ENCODE measurements around the gene RAET1G. TPM values are rescaled to one million over a fixed set of nuclear protein-coding genes. Genes with fewer than 3 reads are reported as not detected.

RAET1G gene
- total and polyA plus RNA-seq, 12 donors: 0.22 to 40.7 (median 11.6) TPM

DNA sequence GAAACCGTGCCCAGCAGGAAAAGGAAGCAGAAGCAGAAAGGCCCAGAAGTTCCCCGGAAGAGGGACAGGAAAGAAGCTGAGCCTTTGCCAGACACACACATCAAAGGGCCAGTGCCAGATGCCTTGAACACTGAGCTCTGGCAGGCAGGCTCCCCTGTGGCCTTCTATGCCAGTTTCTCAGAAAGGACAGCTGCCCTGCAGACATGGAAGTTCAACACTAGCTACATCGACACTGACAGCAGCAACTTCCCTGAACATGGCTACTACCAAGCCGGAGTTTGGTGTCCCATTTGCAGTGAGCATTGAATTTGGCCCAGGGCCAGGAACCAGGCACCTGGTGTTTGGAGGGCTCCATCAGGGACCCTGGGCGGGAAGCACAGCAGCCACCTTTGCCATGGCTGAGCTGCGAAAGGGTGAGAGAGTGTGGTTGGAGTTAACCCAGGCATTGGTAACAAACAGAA, 17.0 kb downstream of the RAET1G start:
- peak in 5 of 7 donors; percentile 27 to 73 (median 48) for DNase-seq
- no peaks in the 10 kb centered on the region for H3K4me1 ChIP-seq (replicated peaks in 1 of 2)
- TF ChIP-seq POLR2A (IDR thresholded peaks at IDR 0.05): no peak
- TF ChIP-seq, protein P1, sequence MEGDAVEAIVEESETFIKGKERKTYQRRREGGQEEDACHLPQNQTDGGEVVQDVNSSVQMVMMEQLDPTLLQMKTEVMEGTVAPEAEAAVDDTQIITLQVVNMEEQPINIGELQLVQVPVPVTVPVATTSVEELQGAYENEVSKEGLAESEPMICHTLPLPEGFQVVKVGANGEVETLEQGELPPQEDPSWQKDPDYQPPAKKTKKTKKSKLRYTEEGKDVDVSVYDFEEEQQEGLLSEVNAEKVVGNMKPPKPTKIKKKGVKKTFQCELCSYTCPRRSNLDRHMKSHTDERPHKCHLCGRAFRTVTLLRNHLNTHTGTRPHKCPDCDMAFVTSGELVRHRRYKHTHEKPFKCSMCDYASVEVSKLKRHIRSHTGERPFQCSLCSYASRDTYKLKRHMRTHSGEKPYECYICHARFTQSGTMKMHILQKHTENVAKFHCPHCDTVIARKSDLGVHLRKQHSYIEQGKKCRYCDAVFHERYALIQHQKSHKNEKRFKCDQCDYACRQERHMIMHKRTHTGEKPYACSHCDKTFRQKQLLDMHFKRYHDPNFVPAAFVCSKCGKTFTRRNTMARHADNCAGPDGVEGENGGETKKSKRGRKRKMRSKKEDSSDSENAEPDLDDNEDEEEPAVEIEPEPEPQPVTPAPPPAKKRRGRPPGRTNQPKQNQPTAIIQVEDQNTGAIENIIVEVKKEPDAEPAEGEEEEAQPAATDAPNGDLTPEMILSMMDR (IDR thresholded peaks at IDR 0.05): no peak
- no peaks in the 10 kb centered on the region for H3K36me3 ChIP-seq (replicated peaks in 1 of 2)
- no peak overlapping the region for H3K4me3 ChIP-seq
- intact Hi-C loops (cut with DNase I): no loop called here
- H3K27ac ChIP-seq: no peak overlapping the region
- no peaks in the 10 kb centered on the region for H3K27me3 ChIP-seq
- H3K9me3 ChIP-seq (replicated peaks in 1 of 3): no peaks in the 10 kb centered on the region
- WGBS, 4 donors: 55 to 65% (median 60%) methylated on average over 5 to 6 of the region's 6 CpGs

DNA sequence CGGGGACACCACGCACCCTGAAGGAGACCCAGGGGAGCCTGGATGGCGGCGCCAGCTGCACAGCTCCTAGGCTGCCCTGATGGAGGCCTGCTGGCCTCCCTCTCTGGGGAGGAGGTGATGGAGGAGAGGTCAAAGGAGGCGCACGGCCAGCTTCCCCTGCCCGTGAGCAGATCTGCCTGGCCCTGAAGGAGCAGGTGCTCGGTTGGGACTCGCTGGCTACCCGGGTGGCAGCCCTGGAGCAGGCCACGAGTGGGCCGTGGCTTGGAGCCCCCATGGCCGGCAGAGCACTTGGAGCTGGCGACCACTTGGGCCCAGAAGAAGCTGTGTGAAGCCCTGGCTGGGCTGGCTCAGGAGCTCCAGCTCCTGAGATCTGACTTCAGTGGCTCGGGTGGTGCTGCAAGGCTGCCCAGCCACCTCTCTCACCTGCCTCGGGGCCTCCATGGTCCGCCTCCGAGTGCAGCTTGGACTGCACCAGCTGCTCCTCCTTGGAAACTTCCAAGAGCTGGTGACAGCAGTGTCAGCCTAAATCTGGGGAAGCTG, 17.5 kb downstream of the RAET1G start:
- no peaks in the 10 kb centered on the region for H3K36me3 ChIP-seq (replicated peaks in 1 of 2)
- TF ChIP-seq, protein P1 (IDR thresholded peaks at IDR 0.05): no peak
- no peak for TF ChIP-seq POLR2A (IDR thresholded peaks at IDR 0.05)
- no peak overlapping the region for H3K4me3 ChIP-seq
- no peaks in the 10 kb centered on the region for H3K9me3 ChIP-seq (replicated peaks in 1 of 3)
- intact Hi-C loops (cut with DNase I): no loop called here
- no peaks in the 10 kb centered on the region for H3K4me1 ChIP-seq (replicated peaks in 1 of 2)
- no peak overlapping the region for H3K27ac ChIP-seq
- H3K27me3 ChIP-seq: no peaks in the 10 kb centered on the region
- WGBS, 4 donors: 88 to 93% (median 91%) methylated on average over 10 to 18 of the region's 18 CpGs
- DNase-seq: peak in 2 of 7 donors; percentile 5 to 37

DNA sequence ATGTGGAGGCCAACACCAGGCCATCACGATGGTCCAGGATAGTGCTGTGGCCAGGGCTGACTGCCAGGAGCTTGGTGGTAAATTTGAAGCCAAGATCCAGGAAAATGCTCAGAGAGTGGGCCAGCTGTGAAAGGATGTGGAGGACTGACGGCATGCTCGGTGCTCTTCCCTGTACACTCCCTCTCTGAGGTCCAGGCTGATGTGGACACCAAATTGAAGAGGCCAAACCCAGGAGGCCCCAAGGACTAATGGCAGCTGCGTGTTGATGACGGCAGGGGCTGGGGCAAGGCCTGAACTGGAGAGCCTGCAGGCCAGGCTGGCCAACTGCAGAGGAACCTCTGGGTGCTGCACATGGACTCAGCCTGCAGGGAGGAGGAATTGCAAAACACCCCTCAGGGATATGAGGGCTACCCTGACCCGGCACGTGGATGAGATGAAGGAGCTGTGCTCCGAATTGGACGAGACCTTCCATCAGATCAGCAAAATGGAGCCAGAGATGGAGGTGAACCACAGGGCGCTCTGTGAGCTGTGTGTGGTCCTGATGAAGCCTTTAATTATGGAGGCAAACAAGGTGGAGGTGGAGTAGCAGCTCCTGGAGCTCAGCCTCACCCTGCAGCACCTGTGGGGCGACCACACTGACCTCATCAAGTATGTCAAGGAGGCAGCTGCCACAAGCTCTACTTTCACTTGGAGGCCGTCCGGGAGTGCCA, 18.1 kb downstream of the RAET1G start:
- H3K27ac ChIP-seq: no peak overlapping the region
- TF ChIP-seq POLR2A (IDR thresholded peaks at IDR 0.05): no peak
- TF ChIP-seq, protein P1 (IDR thresholded peaks at IDR 0.05): no peak
- intact Hi-C loops (cut with DNase I): no loop called here
- no peak overlapping the region for H3K4me3 ChIP-seq
- H3K36me3 ChIP-seq (replicated peaks in 1 of 2): no peaks in the 10 kb centered on the region
- H3K9me3 ChIP-seq (replicated peaks in 1 of 3): no peaks in the 10 kb centered on the region
- no peaks in the 10 kb centered on the region for H3K4me1 ChIP-seq (replicated peaks in 1 of 2)
- no peaks in the 10 kb centered on the region for H3K27me3 ChIP-seq
- peak in 3 of 7 donors; percentile 5 to 11 (median 10) for DNase-seq
- 88 to 95% (median 92%) methylated on average over 11 to 13 of the region's 13 CpGs for WGBS, 4 donors

DNA sequence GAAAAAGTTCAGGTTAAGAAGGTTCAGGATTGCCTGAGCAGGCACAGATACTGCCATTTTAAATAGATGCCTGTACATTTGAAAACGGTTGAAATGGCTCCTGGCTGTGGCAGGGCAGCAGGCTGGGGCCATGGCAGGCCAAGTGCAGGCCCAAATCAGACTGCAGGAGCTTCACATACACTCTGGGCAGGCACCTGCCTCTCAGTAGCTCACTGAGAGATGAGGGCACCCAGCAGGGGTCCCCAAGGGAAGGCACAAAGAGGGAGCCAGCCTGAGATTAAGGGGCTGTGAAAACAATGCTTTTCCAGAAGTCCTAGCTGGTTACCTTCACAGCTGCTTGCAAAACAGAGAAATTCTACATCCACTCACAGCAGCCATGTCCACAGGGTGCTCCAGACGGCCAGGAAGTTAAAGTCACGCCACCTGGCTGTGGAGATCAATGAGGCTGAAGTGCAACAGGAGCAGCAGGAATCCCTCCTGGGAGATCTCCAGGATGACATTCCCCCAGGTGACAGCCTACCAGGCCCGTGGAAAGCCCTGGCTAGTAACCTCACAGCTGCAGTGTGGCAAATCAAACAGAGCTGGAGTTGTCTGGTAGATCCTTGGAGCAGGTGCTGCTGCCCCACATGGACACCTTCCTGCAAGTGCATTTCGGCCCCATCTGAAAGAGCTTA, 18.8 kb downstream of the RAET1G start:
- WGBS, 4 donors: 75 to 92% (median 88%) methylated on average over 3 to 5 of the region's 5 CpGs
- no peak for TF ChIP-seq POLR2A (IDR thresholded peaks at IDR 0.05)
- TF ChIP-seq, protein P1 (IDR thresholded peaks at IDR 0.05): no peak
- H3K9me3 ChIP-seq (replicated peaks in 1 of 3): no peaks in the 10 kb centered on the region
- no peak overlapping the region for H3K4me3 ChIP-seq
- peak in 3 of 7 donors; percentile 2 to 43 (median 13) for DNase-seq
- no peaks in the 10 kb centered on the region for H3K4me1 ChIP-seq (replicated peaks in 1 of 2)
- no peaks in the 10 kb centered on the region for H3K36me3 ChIP-seq (replicated peaks in 1 of 2)
- H3K27me3 ChIP-seq: no peaks in the 10 kb centered on the region
- intact Hi-C loops (cut with DNase I): no loop called here
- no peak overlapping the region for H3K27ac ChIP-seq
